Progenitor cell of endocrine pancreas (in vitro differentiated cells): ENCODE data around the gene TP53RK. TPM values are rescaled to one million over a fixed set of nuclear protein-coding genes. Genes with fewer than 3 reads are reported as not detected.
A peak's percentile ranks its signal among the peaks of the same experiment; 100 is the strongest.

ENCODE experiments used
- DNase-seq: peaks from one replicate; pipeline ENCODE4 v3.0.0; 2021; ENCODE audit warnings: low spot score; ENCODE audit not compliant: unreplicated experiment
- H3K27ac Mint-ChIP-seq: 2 replicates; pipeline ENCODE4 v1.8.0; 2021; ENCODE audit warnings: mild to moderate bottlenecking, moderate library complexity, mixed read lengths
- H3K27me3 Mint-ChIP-seq: 2 replicates; pipeline ENCODE4 v1.8.0; 2021; ENCODE audit warnings: mixed read lengths
- H3K36me3 Mint-ChIP-seq: 2 replicates; pipeline ENCODE4 v1.8.0; 2022; ENCODE audit warnings: mixed read lengths; ENCODE audit not compliant: insufficient read depth
- H3K4me1 Mint-ChIP-seq: 2 replicates; pipeline ENCODE4 v1.8.0; 2021; ENCODE audit warnings: low read depth, mixed read lengths
- H3K4me3 Mint-ChIP-seq: 2 replicates; pipeline ENCODE4 v1.8.0; 2021; ENCODE audit warnings: low read depth, mild to moderate bottlenecking, moderate library complexity, mixed read lengths
- H3K9me3 Mint-ChIP-seq: 2 replicates; pipeline ENCODE4 v1.8.0; 2021; ENCODE audit warnings: low read depth, mixed read lengths
- total RNA-seq: library from RNA; stranded (reverse); gene quantifications from 2 replicates; pipeline ENCODE4 v1.2.1, GENCODE V29; 2021
- TF ChIP-seq, protein P1 (sequence below): fragments of 200-600 bp; sonication (generic); IDR thresholded peaks from one replicate; pipeline ENCODE4 v1.5.0; 2021; ENCODE audit warnings: antibody characterized with exemption, mild to moderate bottlenecking; ENCODE audit not compliant: unreplicated experiment

The TP53RK gene
- total RNA-seq, 1 donor from 2014 or later = 11.5 TPM

DNA sequence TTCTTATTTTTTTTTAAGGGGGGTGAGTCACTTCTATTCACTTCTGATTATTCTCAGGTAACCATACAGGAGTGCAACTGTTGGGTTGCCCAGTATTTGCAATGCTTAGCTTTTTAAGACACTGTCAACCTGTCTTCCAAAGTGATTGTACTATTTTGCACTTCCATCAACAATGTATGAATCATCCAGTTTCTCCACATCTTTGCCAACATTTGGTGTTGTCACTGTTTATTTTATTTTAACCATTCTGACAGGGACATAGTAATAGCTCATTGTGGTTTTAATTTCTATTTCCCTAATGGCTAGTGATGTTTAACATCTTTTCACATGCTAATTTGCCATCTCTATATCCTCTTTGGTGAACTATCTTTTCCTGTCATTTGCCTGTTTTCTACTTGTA, 36.5 kb downstream of the TP53RK start:
- Mint-ChIP-seq H3K36me3 (peaks cover 1% of the 10 kb centered on the region), H3K9me3 (peaks cover 4% of the 10 kb centered on the region), H3K27ac (no peak overlapping the region), H3K27me3 (peaks cover 47% of the 10 kb centered on the region), H3K4me3 (no peak overlapping the region), H3K4me1 (no peaks in the 10 kb centered on the region)
- DNase-seq = no peak
- TF ChIP-seq, protein P1, sequence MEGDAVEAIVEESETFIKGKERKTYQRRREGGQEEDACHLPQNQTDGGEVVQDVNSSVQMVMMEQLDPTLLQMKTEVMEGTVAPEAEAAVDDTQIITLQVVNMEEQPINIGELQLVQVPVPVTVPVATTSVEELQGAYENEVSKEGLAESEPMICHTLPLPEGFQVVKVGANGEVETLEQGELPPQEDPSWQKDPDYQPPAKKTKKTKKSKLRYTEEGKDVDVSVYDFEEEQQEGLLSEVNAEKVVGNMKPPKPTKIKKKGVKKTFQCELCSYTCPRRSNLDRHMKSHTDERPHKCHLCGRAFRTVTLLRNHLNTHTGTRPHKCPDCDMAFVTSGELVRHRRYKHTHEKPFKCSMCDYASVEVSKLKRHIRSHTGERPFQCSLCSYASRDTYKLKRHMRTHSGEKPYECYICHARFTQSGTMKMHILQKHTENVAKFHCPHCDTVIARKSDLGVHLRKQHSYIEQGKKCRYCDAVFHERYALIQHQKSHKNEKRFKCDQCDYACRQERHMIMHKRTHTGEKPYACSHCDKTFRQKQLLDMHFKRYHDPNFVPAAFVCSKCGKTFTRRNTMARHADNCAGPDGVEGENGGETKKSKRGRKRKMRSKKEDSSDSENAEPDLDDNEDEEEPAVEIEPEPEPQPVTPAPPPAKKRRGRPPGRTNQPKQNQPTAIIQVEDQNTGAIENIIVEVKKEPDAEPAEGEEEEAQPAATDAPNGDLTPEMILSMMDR = no peak

DNA sequence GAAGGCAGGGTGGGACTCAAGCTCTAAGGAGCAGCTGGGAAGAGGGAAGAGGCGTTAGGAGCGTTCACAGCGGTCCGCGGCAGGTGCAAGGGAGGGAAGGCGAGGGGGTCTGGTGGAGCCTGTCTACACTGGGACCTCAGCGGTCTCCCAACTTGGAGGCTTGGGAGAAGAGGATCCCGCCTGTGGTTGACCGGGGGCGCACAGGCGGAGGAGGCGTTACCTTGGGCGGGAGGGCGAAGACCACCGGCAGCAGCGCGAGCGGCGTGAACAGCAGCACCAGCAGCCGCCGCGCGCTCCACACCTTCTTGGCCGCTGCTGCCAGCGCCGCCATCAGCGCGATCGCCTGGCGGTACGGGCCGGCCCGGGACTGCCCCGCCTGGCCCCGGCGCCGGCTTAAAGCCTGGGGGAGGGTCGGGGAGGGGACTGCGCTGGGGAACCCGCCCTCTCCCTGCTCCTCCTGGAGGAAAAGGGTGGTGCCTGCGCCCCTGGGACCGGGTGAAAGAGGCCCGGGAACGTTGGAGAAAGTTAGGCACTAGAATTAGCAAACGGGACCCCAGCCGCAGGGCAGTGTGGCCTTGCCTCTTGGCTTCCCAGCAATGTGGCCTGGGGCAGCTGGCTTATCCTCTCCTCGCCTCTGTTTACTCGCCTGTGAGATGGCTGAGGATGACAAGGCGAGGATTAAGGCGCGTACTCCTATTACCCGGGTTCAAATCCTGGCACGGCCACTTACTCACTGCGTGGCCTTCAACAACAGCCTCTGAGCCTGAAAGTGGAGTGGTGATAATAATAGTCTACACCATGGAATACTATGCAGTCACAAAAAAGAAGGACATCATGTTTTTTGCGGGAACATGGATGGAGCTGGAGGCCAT, 37.9 kb downstream of the TP53RK start, which contains the start of gene SLC13A3:
Gene SLC13A3, minus strand, starts transcription at position 369 of the 872 bp plus-strand sequence. Its CDS starts 38 bp downstream, at position 331.
- H3K4me1 Mint-ChIP-seq = no peaks in the 10 kb centered on the region
- TF ChIP-seq, protein P1 = no peak
- H3K9me3 Mint-ChIP-seq = no peaks in the 10 kb centered on the region
- H3K4me3 Mint-ChIP-seq = peak within 1 kb of the TSS; percentile 23
- H3K27ac Mint-ChIP-seq = no peak within 1 kb of the TSS
- peaks cover 57% of the 10 kb centered on the region for H3K27me3 Mint-ChIP-seq
- H3K36me3 Mint-ChIP-seq = no peaks in the 10 kb centered on the region
- peak; percentile 25 for DNase-seq

- Mint-ChIP-seq H3K36me3 (no peaks in the 10 kb centered on the region), H3K9me3 (no peaks in the 10 kb centered on the region), H3K27ac (no peak overlapping the region), H3K4me1 (no peaks in the 10 kb centered on the region), H3K27me3 (peaks cover 58% of the 10 kb centered on the region), H3K4me3 (peak overlapping the region; percentile 23)
- TF ChIP-seq, protein P1 = no peak
- no peak for DNase-seq
These were observed 38.6 kb downstream of the TP53RK start for GRCh38 chr20:46650575-46651090.

GRCh38 chr20:46649965-46650542, 39.2 kb downstream of the TP53RK start:
- Mint-ChIP-seq H3K36me3 (no peaks in the 10 kb centered on the region), H3K4me1 (no peaks in the 10 kb centered on the region), H3K4me3 (no peak overlapping the region), H3K27me3 (peaks cover 62% of the 10 kb centered on the region), H3K9me3 (no peaks in the 10 kb centered on the region), H3K27ac (no peak overlapping the region)
- TF ChIP-seq, protein P1 = no peak
- no peak for DNase-seq

GRCh38 chr20:46649650-46649949, 39.6 kb downstream of the TP53RK start:
- TF ChIP-seq, protein P1 = no peak
- Mint-ChIP-seq H3K4me3 (no peak overlapping the region), H3K27me3 (peaks cover 64% of the 10 kb centered on the region)

More at GRCh38 chr20:46649650-46649949, 39.6 kb downstream of the TP53RK start:
- no peaks in the 10 kb centered on the region for H3K4me1 Mint-ChIP-seq
- no peaks in the 10 kb centered on the region for H3K36me3 Mint-ChIP-seq
- no peak overlapping the region for H3K27ac Mint-ChIP-seq
- no peak for DNase-seq
- no peaks in the 10 kb centered on the region for H3K9me3 Mint-ChIP-seq
